ENCODE measurements around the gene NEDD9.

NEDD9 gene

DNA sequence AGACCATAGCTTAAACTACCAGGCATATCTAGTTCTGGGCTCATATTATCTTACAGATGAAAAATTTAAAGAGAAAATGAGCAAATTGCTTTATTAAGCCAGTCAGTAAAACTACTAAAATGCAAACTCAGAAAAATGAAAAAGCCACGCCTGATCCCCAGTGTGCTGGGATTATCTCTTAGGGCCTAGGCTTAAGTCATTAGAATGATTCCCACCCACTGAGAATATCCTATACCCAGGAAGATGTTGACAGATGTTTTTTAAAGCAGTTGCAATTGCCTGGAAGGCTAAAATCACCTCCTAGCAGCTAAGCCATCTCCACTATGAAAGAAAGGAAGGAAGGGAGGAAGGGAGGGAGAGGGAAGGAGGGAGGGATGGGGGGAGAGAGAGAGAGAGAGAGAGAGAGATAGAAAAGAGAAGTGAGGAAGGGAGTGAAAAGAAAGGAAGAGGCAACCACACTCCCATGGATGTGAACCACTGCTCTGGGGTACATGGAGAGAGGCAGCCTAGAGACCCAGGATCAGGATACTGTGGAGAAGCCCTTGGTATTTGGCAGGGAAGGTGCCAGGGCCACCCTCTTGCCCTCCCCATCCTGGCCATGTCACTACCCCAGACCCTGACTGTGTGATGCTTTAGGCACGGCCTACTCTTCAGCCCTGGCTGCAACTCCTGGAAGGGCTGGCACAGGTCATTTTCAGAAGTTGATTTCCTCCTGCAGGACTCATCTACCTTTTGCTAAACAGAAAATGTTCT lies 21.9 kb downstream of the NEDD9 start:
- no peak for TF ChIP-seq ZFX (IDR thresholded peaks at IDR 0.05; ENCODE audit: borderline replicate concordance)
- H3K27ac ChIP-seq: no peak overlapping the region

DNA sequence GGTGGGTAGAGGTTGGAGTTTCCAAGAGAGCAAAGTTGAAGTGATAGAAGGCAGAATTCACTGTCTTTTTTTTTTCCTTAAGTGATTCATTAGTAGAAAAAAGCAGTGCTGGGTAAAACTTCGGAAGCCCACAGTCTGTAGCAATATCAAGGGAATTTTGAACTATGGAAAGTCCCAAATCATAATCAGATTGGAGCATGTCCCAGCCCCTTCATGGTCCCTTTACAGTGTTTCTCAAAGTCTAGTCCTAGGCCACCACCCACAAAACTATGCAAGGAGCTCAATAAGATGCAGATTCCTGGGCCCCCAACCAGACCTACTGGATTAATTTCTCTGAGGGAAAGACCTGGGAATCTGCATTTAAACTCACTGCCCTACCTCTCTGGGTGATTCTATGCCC lies 22.6 kb downstream of the NEDD9 start:
- H3K27ac ChIP-seq: no peak overlapping the region
- TF ChIP-seq, protein P1, sequence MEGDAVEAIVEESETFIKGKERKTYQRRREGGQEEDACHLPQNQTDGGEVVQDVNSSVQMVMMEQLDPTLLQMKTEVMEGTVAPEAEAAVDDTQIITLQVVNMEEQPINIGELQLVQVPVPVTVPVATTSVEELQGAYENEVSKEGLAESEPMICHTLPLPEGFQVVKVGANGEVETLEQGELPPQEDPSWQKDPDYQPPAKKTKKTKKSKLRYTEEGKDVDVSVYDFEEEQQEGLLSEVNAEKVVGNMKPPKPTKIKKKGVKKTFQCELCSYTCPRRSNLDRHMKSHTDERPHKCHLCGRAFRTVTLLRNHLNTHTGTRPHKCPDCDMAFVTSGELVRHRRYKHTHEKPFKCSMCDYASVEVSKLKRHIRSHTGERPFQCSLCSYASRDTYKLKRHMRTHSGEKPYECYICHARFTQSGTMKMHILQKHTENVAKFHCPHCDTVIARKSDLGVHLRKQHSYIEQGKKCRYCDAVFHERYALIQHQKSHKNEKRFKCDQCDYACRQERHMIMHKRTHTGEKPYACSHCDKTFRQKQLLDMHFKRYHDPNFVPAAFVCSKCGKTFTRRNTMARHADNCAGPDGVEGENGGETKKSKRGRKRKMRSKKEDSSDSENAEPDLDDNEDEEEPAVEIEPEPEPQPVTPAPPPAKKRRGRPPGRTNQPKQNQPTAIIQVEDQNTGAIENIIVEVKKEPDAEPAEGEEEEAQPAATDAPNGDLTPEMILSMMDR (IDR thresholded peaks at IDR 0.05): no peak
- no peak for TF ChIP-seq ZFX (IDR thresholded peaks at IDR 0.05; ENCODE audit: borderline replicate concordance)

DNA sequence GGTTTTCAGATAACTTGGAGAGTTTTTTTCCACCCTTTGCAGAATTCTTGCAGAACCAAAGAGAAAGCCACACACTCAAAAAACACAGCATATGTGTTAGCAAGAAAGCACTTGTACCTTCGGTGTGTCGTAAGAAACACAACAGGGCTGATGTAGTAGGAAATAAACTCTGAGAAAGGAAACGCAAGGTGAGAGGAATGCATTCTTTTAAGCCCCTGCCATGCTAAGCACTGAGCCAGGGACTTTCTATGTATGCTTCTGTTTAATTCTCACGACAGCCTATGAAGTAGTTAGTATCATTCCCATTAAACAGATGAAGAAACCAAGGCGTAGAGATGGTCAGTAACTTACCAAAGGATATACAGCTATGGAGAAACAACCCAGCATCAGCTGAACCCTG lies 23.1 kb downstream of the NEDD9 start:
- TF ChIP-seq, protein P1 (IDR thresholded peaks at IDR 0.05): no peak
- no peak for TF ChIP-seq ZFX (IDR thresholded peaks at IDR 0.05; ENCODE audit: borderline replicate concordance)
- H3K27ac ChIP-seq: no peak overlapping the region

DNA sequence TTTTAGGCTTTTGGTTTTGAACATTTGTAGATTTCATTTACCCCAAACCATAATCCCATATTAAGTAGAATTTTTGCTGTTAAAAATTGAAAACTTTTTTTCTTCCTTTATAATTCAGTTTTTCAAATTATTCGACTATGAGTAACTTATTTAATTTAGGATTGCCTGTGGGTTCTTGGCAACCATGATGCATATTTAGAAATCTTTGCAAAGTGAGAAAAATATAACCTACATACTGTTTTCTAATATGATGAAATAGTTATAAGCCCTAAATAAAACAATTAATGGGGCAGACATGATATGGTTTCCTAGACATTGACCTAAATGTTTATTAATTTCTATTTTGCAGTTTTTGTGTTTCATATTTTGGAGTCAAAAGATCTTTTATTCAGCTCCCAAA lies 23.6 kb downstream of the NEDD9 start:
- H3K27ac ChIP-seq: no peak overlapping the region
- TF ChIP-seq, protein P1 (IDR thresholded peaks at IDR 0.05): no peak
- no peak for TF ChIP-seq ZFX (IDR thresholded peaks at IDR 0.05; ENCODE audit: borderline replicate concordance)

DNA sequence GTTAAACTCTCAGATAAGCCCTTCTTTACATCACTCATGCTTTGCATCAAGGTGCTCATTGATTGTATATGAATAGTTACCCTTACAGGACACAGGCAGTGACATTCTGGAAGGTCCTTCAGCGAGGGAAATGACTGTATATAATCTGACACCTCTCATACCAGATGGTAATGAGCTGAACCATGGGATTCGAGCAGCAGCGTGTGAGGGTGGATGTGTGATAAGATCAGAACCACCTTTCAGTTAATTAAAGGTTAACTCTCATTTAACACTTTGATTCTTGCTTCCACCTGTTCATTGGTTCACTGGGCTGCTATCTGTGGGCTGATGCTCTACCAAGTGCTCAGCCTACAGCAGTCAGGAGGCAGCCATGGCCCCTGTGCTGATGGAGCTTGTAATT lies 24.2 kb downstream of the NEDD9 start:
- TF ChIP-seq, protein P1 (IDR thresholded peaks at IDR 0.05): no peak
- no peak for TF ChIP-seq ZFX (IDR thresholded peaks at IDR 0.05; ENCODE audit: borderline replicate concordance)
- H3K27ac ChIP-seq: no peak overlapping the region; the same call in 1 of the 2 replicates

DNA sequence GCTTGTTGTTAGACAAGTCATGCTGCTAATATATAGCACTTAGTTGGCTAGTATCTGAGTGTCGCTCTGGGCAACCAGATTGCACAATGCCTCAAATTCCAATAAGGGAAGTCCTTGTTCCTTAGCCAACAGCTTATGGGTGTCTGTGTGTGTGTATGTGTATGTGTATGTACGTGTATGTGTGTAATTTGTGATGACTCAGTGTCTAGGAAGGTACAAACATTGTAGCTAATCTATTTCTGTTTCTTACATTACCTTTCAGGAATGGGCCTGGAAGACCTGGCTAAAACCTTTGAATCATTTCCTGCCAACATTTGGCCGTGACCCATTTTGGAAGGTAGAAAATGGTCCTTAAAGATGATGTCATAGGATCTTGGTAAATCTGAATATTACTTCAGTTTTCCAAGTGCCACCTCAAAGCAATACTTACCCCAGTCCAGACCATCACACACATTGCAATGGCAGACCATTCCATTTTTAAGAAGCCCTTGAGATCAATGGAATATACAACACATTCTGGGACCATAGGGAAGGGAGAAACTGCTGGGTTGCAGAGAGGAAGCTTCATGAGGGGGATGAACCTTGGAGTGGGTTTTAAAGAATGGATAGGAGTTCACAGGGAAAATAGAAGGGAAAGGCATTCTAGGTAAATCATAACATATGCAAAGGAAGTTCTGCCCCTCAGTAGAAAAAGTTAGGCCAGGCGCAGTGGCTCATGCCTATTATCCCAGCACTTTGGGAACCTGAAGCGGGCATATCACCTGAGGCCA lies 25.1 kb downstream of the NEDD9 start:
- TF ChIP-seq, protein P1 (IDR thresholded peaks at IDR 0.05): no peak
- no peak for TF ChIP-seq ZFX (IDR thresholded peaks at IDR 0.05; ENCODE audit: borderline replicate concordance)
- no peak overlapping the region; the same call in 1 of the 2 replicates for H3K27ac ChIP-seq

DNA sequence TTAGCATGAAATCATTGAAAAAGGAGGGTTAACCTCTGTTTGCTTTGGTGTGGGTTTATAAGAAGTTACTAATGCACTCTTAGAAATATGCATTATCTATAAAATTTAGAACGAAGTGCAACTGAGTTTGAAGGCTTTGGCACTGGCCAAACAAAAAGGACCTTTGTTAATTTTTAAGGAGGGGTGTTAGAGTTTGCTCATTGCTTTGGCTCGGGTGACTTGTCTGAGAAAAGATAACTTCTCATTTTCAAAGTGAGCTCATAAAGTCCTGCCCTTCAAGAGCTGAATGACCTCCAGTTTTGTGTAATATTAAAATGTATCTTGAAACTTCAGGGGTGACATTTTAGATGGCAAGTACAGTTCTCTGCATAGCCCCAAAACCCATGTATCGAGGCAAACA lies 25.9 kb downstream of the NEDD9 start:
- no peak overlapping the region for H3K27ac ChIP-seq

More for the DNA sequence above, 25.9 kb downstream of the NEDD9 start:
- TF ChIP-seq ZFX (IDR thresholded peaks at IDR 0.05; ENCODE audit: borderline replicate concordance): no peak
- TF ChIP-seq, protein P1 (IDR thresholded peaks at IDR 0.05): no peak
